PC-9 (cell line): Measurements from ENCODE around the gene PRR30. TPM values are rescaled to one million over a fixed set of nuclear protein-coding genes. Genes with fewer than 3 reads are reported as not detected.

Experiments used
- BruUV-seq: library from RNA; stranded (reverse); fragments of 400-500 nt; replicated peaks from 2 replicates; lab custom pipeline; 2021; lab: Mats Ljungman, UMichigan
- CTCF ChIA-PET: fragments of 300-600 bp; sonication (Branson Sonifier 250); formaldehyde crosslinking; loops from one replicate; lab custom pipeline; 2022; ENCODE audit warnings: antibody characterized with exemption; lab: Charles Lee
- POLR2A ChIA-PET: fragments of 300-600 bp; sonication (Branson Sonifier 250); formaldehyde crosslinking; loops from one replicate; lab custom pipeline; 2022; ENCODE audit warnings: antibody characterized with exemption; ENCODE audit not compliant: unreplicated experiment; lab: Charles Lee
- DNase-seq, 2 experiments: peaks; one replicate each; pipeline versions ENCODE4 v3.0.0 to v3.0.0-alpha.2; 2015 to 2022; ENCODE audit warnings: mixed read lengths in 1 of 2
- H2AFZ ChIP-seq: fragments of 200-600 bp; sonication (generic); 2 replicates; pipeline ENCODE4 v1.8.1; 2017; ENCODE audit warnings: antibody characterized with exemption
- H3F3A ChIP-seq: fragments of 200-600 bp; sonication (generic); 2 replicates; pipeline ENCODE4 v1.8.1; 2017; ENCODE audit warnings: antibody characterized with exemption, mild to moderate bottlenecking, low read depth; ENCODE audit not compliant: insufficient read depth
- H3K27ac ChIP-seq: fragments of 200-600 bp; sonication (generic); 2 replicates; pipeline ENCODE4 v1.6.1; 2016; ENCODE audit warnings: mixed run types
- H3K27me3 ChIP-seq: fragments of 200-600 bp; sonication (generic); 2 replicates; pipeline ENCODE4 v1.6.1; 2016; ENCODE audit warnings: low read depth, mixed run types; ENCODE audit not compliant: insufficient read depth
- H3K36me3 ChIP-seq: fragments of 200-600 bp; sonication (generic); 2 replicates; pipeline ENCODE4 v1.6.1; 2016; ENCODE audit warnings: low read depth, mixed run types
- H3K4me1 ChIP-seq: fragments of 200-600 bp; sonication (generic); replicated peaks from 2 replicates; pipeline ENCODE4 v1.6.1; 2016; ENCODE audit warnings: mixed run types; ENCODE audit not compliant: insufficient read depth
- H3K4me2 ChIP-seq: fragments of 200-600 bp; sonication (generic); 2 replicates; pipeline ENCODE4 v1.6.1; 2017; ENCODE audit warnings: mixed run types
- H3K4me3 ChIP-seq: fragments of 200-600 bp; sonication (generic); 2 replicates; pipeline ENCODE4 v1.6.1; 2016; ENCODE audit warnings: mixed run types
- H3K79me2 ChIP-seq: fragments of 200-600 bp; sonication (generic); 2 replicates; pipeline ENCODE4 v1.6.1; 2017; ENCODE audit warnings: low read depth, mixed run types
- H3K9me2 ChIP-seq: fragments of 200-600 bp; sonication (generic); 2 replicates; pipeline ENCODE4 v1.8.1; 2017; ENCODE audit warnings: mild to moderate bottlenecking; ENCODE audit not compliant: insufficient read depth
- H3K9me3 ChIP-seq: fragments of 200-600 bp; sonication (generic); 2 replicates; pipeline ENCODE4 v1.8.1; 2016; ENCODE audit warnings: low read depth; ENCODE audit not compliant: insufficient read depth
- H4K20me1 ChIP-seq: fragments of 200-600 bp; sonication (generic); 2 replicates; pipeline ENCODE4 v1.8.1; 2017; ENCODE audit not compliant: insufficient read depth
- CTCF ChIP-seq: fragments of 200-600 bp; sonication (generic); conservative IDR thresholded peaks from 2 replicates; pipeline ENCODE4 v1.6.1; 2017; ENCODE audit warnings: mixed run types, antibody characterized with exemption, mild to moderate bottlenecking, moderate library complexity
- EZH2 ChIP-seq: fragments of 200-600 bp; sonication (generic); IDR thresholded peaks from 2 replicates; pipeline ENCODE4 v1.8.0; 2017; ENCODE audit warnings: antibody characterized with exemption, low read depth
- intact Hi-C: fragments of 100-400 bp; cut with micrococcal nuclease; formaldehyde crosslinking; loops from one replicate; pipeline ENCODE4 v1.10.0; 2022; ENCODE audit not compliant: unreplicated experiment
- total RNA-seq: library from RNA; stranded (reverse); gene quantifications from 2 replicates; pipeline ENCODE4 v1.2.3, GENCODE V29; 2021

PRR30 gene
- total RNA-seq, 1 experiment from 2014 or later = not detected

GRCh38 chr2:27095427-27095744 lies 43.8 kb downstream of the PRR30 start:
- POLR2A ChIA-PET = no interaction called here
- Histone ChIP-seq H3F3A (peaks cover 6% of the 10 kb centered on the region; the same call in 1 of the 2 replicates), H3K4me2 (no peak overlapping the region), H3K36me3 (no peaks in the 10 kb centered on the region), H3K9me2 (no peaks in the 10 kb centered on the region), H3K27ac (no peak overlapping the region), H3K4me3 (no peak overlapping the region), H3K27me3 (no peaks in the 10 kb centered on the region), H3K4me1 (no peaks in the 10 kb centered on the region), H4K20me1 (no peaks in the 10 kb centered on the region), H3K9me3 (no peaks in the 10 kb centered on the region), H3K79me2 (no peaks in the 10 kb centered on the region), H2AFZ (no peak overlapping the region)
- TF ChIP-seq EZH2 (no peak), CTCF (no peak)
- intact Hi-C loops = loop anchor here (5.0 kb wide), 1 partner anchor 277 kb away; the partner anchor contains the start of genes EIF2B4 and SNX17
- no peak for DNase-seq
- no TSS peak for BruUV-seq
- CTCF ChIA-PET = no interaction called here

GRCh38 chr2:27094353-27094984 lies 44.7 kb downstream of the PRR30 start:
- Histone ChIP-seq H3K9me3 (no peaks in the 10 kb centered on the region), H3K36me3 (no peaks in the 10 kb centered on the region), H2AFZ (no peak overlapping the region), H3K79me2 (no peaks in the 10 kb centered on the region), H3K27ac (no peak overlapping the region), H3K4me3 (no peak overlapping the region), H3K27me3 (no peaks in the 10 kb centered on the region), H3F3A (peaks cover 6% of the 10 kb centered on the region; the same call in 1 of the 2 replicates), H3K4me1 (no peaks in the 10 kb centered on the region), H3K9me2 (no peaks in the 10 kb centered on the region), H4K20me1 (no peaks in the 10 kb centered on the region), H3K4me2 (no peak overlapping the region)
- intact Hi-C loops = no loop called here
- no peak for DNase-seq
- no peak for TF ChIP-seq EZH2
- TF ChIP-seq CTCF = no peak
- CTCF ChIA-PET = no interaction called here
- BruUV-seq = no TSS peak
- POLR2A ChIA-PET = no interaction called here

- no peak for TF ChIP-seq EZH2
- TF ChIP-seq CTCF = no peak
- H3K79me2 ChIP-seq = no peaks in the 10 kb centered on the region
- no peaks in the 10 kb centered on the region for H3K4me1 ChIP-seq
- H4K20me1 ChIP-seq = no peaks in the 10 kb centered on the region
- no peak overlapping the region for H3K27ac ChIP-seq
- no peaks in the 10 kb centered on the region for H3K9me2 ChIP-seq
- H3K4me2 ChIP-seq = no peak overlapping the region
- intact Hi-C loops = loop anchor here (2.0 kb wide), 1 partner anchor 187 kb away; no protein-coding TSS in a partner anchor
- no peak for DNase-seq
- H3K4me3 ChIP-seq = no peak overlapping the region
- H3F3A ChIP-seq = peaks cover 6% of the 10 kb centered on the region; the same call in 1 of the 2 replicates
- no peak overlapping the region for H2AFZ ChIP-seq
- ChIA-PET CTCF (no interaction called here), POLR2A (no interaction called here)
- no TSS peak for BruUV-seq
- no peaks in the 10 kb centered on the region for H3K36me3 ChIP-seq
- no peaks in the 10 kb centered on the region for H3K27me3 ChIP-seq
- no peaks in the 10 kb centered on the region for H3K9me3 ChIP-seq
These were observed 45.5 kb downstream of the PRR30 start for GRCh38 chr2:27093430-27094352.
